GM18505 (cell line): ENCODE measurements around the gene ARMC8.

Source experiments
- ATAC-seq: cut with Tn5 transposase; IDR thresholded peaks from one replicate; pipeline ENCODE4 v1.9.1; 2021; ENCODE audit not compliant: unreplicated experiment
- POLR2A ChIP-seq: IDR thresholded peaks from 4 replicates; pipeline ENCODE4 v1.6.1; 2011; ENCODE audit warnings: borderline replicate concordance; ENCODE audit not compliant: insufficient read depth, insufficient read length; ENCODE audit errors: extremely low read depth

Gene ARMC8

DNA sequence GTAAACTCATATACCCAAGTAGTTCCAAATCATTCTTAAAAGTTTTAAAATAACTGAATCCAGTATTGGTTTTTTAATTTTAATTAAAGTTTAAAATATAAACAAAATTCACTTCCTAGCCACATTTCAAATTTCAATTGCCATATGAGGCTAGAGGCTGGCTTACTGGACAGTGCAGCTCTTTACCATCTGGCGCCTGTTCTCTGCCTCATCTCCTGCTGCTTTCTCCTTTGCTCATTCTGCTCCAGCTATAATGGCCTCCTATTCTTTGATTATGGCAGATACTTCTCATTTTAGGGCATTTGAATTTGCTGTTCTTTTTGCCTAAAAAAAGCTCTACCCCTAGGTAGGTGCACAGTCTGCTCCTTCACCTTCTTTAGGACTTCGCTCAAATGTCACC, 19.1 kb downstream of the ARMC8 start:
- TF ChIP-seq POLR2A, result no peak
- ATAC-seq, result no peak

GRCh38 chr3:138210528-138210927, 23.4 kb downstream of the ARMC8 start:
- ATAC-seq, result no peak

GRCh38 chr3:138213398-138214085, 26.4 kb downstream of the ARMC8 start:
- no peak for ATAC-seq
- no peak for TF ChIP-seq POLR2A

More at GRCh38 chr3:138210528-138210927, 23.4 kb downstream of the ARMC8 start:
- TF ChIP-seq POLR2A, result no peak

DNA sequence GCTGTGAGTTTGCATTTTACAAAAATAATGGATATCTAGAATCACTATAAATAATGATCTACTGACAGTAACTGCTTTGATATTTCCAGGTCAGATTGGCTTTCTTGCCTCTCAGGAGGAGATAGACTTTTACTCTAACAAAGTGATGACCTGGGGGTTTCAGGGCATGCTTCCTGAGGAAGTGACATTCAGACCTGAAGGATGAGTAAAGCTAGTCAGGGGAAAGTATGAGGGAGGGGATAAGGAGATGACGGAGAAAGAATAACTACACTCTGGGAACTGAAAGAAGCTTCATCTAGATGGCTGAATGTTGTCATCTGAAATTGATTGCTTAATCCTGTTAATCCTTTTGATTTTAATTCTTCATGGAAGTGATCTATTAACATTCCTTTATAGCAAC, 32.2 kb downstream of the ARMC8 start:
- no peak for TF ChIP-seq POLR2A
- ATAC-seq, result no peak

- no peak for ATAC-seq
- TF ChIP-seq POLR2A, result no peak
These were observed 33.1 kb downstream of the ARMC8 start for GRCh38 chr3:138220242-138220641.

- no peak for ATAC-seq
- TF ChIP-seq POLR2A, result no peak
These were observed 33.7 kb downstream of the ARMC8 start for GRCh38 chr3:138220788-138221187.

DNA sequence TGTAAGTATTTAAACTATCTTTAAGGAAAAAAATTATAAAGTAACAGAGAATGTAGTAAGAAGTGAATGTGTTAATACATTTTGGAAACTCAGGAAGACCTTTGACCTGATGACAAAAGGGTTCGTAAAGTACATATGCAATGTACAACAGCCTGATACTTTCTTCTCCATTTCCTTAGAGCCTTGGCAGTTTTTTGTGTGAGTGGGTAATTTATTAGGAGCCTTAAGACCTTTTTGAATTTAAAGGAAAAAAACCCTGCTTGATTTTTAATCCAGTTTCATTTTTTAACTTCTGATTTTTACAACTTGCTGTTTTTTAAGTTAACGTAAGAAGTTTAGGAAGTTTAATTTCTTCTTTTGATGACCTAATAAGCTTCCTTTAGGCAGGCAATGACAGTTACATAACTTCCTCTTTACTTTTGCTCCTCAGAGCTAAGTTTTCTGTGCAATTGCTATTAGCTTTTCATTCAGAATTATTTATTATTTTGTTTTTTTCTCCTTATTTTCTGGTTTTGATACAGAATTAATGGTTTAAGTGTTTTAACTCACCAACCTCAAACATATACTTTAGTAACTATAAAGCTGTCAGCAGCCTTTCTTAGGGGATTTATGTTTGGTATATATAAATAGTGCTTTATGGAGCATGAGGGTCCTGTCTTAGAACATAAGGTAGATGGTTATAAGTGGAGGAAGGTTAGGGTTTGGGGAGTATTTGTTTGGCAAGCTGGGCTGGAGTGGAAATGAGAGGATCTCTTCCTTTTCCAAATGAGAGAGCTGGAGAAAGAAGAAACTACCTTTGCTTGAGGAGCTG, 35.2 kb downstream of the ARMC8 start:
- no peak for ATAC-seq
- no peak for TF ChIP-seq POLR2A

DNA sequence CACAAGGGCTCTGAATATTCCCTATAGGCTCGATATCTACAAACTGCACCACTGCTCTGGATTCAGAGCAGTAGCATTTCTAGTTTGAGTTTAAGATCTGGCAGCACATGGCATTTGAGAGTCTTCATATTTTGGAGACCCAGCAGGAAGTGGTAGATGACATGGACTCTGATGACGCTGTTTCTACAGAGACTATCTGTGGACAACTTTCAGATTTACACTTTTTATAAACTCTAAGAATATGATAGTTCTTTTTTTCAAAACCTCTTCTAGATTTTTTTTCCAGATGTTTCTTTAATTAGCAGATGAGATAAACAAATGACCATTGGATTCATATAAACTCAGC, 35.8 kb downstream of the ARMC8 start:
- ATAC-seq, result no peak
- no peak for TF ChIP-seq POLR2A

- TF ChIP-seq POLR2A, result no peak
- ATAC-seq, result no peak
These were observed 40.5 kb downstream of the ARMC8 start for GRCh38 chr3:138227650-138228049.

- no peak for ATAC-seq
- TF ChIP-seq POLR2A, result no peak
These were observed 43.4 kb downstream of the ARMC8 start for GRCh38 chr3:138230525-138230924.

- no peak for TF ChIP-seq POLR2A
- ATAC-seq, result no peak
These were observed 45.7 kb downstream of the ARMC8 start for GRCh38 chr3:138232705-138233364.

DNA sequence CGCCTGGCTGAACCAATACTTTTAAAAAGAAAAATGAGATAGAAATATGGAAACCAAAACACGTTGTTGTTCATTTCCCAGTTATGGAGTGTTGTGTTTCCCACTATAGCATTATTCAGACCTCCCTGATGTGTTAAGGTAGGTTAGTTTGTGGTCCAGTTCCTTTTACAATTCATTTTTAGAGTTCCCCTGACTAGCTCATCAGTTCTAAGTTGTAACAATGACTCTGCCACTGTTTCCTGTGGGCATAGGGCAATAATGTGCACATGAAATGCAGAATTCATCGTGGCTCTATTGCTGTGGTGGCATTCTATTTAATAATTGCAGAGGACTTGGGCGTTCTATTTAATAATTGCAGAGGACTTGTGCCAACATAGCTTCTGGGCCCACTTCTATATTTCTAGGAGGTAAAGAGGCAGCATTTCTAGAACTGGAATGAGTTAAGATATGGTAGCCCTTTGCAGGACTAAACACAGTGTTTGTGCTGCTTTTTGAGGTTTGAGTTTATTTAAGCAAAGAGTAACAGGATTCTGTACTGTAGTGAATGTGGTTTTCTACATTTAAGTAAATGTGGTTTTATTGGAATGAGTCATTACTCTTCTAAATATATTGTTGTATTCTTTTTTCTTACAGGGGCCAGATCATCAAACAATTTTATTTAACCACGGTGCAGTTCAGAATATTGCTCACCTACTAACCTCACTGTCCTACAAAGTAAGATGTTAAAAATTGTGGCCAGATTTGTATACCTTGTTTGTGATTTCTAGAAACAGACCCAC, 47.5 kb downstream of the ARMC8 start:
- no peak for ATAC-seq
- no peak for TF ChIP-seq POLR2A

DNA sequence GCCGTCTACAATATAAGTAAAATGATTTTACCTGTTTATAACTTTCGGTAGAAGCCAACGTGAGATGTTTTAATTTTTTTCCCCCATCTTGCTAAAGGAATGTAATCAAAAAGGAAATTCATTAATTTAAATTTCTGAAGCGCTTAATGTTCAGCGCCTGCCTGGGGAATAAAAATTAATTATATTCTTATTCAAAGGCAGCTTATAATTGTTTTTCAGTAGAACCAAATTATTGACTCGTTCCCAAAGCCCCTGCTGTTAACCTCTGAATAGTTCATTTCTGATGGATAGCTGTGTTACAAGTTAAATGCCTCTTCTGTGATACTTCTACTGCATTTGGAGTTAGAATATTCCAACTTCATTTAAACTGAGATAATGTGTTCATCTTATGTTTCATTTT, 51.6 kb downstream of the ARMC8 start:
- no peak for ATAC-seq
- no peak for TF ChIP-seq POLR2A

DNA sequence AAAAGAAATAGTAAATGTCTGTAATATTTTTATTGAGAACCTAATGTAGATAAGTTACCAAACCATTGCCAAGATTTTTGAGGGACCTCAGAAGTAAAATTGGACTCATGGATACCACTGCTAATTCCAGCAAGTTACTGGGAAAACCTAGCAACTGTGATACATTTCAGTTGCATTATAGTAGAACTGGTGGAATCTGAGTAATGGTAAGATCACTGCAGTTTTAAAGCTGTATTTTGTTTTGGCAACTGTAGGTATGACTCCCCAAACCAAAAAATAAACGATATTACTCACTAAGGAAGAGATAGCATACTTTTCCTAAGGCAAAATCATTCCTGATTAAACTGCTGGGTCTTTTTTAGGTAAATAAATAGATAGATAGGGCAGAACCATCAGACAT, 54.0 kb downstream of the ARMC8 start:
- no peak for TF ChIP-seq POLR2A
- ATAC-seq, result no peak

DNA sequence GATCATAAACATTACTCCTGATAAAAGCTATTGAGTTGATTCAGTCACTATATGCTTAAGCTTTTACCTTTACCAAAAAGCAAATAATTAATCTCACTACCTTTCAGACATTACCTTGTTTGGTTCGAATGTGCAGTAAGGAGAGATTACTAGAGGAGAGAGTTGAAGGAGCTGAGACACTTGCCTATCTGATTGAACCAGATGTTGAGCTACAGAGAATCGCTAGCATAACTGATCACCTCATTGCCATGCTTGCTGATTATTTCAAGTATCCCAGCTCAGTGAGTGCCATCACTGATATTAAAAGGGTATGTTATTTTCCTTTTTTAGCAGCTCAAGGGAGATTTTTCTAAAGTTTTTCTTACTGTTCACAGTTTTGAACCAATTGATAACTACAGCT, 54.6 kb downstream of the ARMC8 start:
- ATAC-seq, result no peak
- no peak for TF ChIP-seq POLR2A
